Brain microvascular endothelial cell (primary cell): Measurements from ENCODE around the gene OR2L2.
"Not testable (repeated sequence)": the region's sequence is repeated elsewhere in the genome, so short reads cannot be mapped to it uniquely, and the experiment has no call there.

ENCODE experiments used
- DNase-seq: peaks from one replicate; pipeline ENCODE4 v3.0.0-alpha.2; 2020
- H3K27ac ChIP-seq: fragments of 250-450 bp; sonication (Bioruptor Pico); 2 replicates; pipeline ENCODE4 v1.5.1; 2020; ENCODE audit warnings: mild to moderate bottlenecking, moderate library complexity
- H3K27me3 ChIP-seq: fragments of 250-450 bp; sonication (Bioruptor Pico); replicated peaks from 2 replicates; pipeline ENCODE4 v1.5.1; 2020; ENCODE audit warnings: mild to moderate bottlenecking
- H3K36me3 ChIP-seq: fragments of 250-450 bp; sonication (Bioruptor Pico); replicated peaks from 2 replicates; pipeline ENCODE4 v1.5.1; 2020; ENCODE audit warnings: mild to moderate bottlenecking
- H3K4me3 ChIP-seq: 2 replicates; pipeline ENCODE4 v1.5.1; 2011; ENCODE audit warnings: low read depth, mild to moderate bottlenecking, control low read depth, low read length, moderate library complexity
- in situ Hi-C: cut with HindIII; loops from 2 replicates; pipeline ENCODE4 v1.10.0; 2017; ENCODE audit warnings: low sequenced_read_pairs, low pct_ligation_motif_present
- TF ChIP-seq, protein P1 (sequence below): IDR thresholded peaks from 2 replicates; pipeline ENCODE4 v1.5.1; 2011; ENCODE audit warnings: low read depth, mild to moderate bottlenecking, moderate library complexity, low read length, control low read depth, inconsistent platforms; ENCODE audit errors: missing control alignments

Gene OR2L2

DNA sequence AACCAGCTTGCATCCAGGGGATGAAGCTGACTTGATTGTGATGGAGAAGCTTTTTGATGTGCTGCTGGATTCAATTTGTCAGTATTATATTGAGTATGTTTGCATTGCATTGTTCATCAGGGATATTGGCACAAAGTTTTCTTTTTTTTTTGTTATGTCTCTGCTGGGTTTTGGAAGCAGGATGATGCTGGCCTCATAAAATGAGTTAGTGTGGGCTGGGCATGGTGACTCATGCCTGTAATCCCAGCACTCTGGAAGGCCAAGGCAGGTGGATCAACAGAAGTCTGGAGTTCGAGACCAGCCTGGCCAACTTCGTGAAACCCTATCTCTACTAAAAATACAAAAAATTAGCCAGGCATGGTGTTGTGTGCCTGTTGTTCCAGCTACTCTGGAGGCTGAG is 25.4 kb downstream of the OR2L2 start:
- H3K27ac ChIP-seq = no peak overlapping the region
- DNase-seq = no peak
- no peak overlapping the region for H3K4me3 ChIP-seq
- TF ChIP-seq, protein P1, sequence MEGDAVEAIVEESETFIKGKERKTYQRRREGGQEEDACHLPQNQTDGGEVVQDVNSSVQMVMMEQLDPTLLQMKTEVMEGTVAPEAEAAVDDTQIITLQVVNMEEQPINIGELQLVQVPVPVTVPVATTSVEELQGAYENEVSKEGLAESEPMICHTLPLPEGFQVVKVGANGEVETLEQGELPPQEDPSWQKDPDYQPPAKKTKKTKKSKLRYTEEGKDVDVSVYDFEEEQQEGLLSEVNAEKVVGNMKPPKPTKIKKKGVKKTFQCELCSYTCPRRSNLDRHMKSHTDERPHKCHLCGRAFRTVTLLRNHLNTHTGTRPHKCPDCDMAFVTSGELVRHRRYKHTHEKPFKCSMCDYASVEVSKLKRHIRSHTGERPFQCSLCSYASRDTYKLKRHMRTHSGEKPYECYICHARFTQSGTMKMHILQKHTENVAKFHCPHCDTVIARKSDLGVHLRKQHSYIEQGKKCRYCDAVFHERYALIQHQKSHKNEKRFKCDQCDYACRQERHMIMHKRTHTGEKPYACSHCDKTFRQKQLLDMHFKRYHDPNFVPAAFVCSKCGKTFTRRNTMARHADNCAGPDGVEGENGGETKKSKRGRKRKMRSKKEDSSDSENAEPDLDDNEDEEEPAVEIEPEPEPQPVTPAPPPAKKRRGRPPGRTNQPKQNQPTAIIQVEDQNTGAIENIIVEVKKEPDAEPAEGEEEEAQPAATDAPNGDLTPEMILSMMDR = no peak
- H3K36me3 ChIP-seq = no peaks in the 10 kb centered on the region
- in situ Hi-C loops = no loop called here
- H3K27me3 ChIP-seq = no peaks in the 10 kb centered on the region

DNA sequence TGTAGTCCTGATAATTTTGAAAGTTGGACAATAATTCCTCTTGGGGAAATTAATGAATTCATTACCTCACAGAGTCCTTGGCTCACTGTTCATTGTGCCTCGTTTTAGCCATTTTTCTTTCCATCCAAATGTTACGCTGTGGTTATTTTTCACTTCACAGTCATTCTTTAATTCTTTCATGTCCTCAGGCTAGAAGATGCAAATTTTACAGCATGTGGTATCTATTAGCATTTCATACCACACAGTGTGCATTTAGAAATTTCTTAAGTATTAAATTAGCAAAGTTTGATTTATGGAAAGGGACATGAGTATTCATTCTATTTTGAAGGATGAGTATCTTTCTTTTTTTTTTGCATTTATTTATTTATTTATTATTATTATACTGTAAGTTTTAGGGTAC is 35.2 kb downstream of the OR2L2 start:
- in situ Hi-C loops = no loop called here
- TF ChIP-seq, protein P1 = no peak
- Histone ChIP-seq H3K4me3 (no peak overlapping the region), H3K27ac (no peak overlapping the region), H3K27me3 (no peaks in the 10 kb centered on the region), H3K36me3 (no peaks in the 10 kb centered on the region)
- DNase-seq = no peak

DNA sequence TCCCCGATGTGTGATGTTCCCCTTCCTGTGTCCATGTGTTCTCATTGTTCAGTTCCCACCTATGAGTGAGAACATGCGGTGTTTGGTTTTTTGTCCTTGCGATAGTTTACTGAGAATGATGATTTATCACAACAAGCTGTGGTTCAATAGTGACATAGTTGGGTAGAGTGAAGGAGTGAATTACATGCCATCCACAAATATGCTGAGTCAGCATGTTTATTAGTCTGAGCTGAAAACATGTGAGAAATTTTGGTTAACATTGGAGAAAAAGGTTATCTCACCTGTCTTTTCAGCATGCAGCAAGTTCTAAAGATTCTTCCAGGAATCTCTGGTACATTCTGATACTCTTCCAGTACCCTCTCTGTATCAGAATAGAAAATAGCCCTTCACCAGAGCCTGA is 35.7 kb downstream of the OR2L2 start:
- no peak for DNase-seq
- H3K36me3 ChIP-seq = no peaks in the 10 kb centered on the region
- H3K4me3 ChIP-seq = no peak overlapping the region
- TF ChIP-seq, protein P1 = no peak
- in situ Hi-C loops = no loop called here
- H3K27me3 ChIP-seq = no peaks in the 10 kb centered on the region
- H3K27ac ChIP-seq = no peak overlapping the region

DNA sequence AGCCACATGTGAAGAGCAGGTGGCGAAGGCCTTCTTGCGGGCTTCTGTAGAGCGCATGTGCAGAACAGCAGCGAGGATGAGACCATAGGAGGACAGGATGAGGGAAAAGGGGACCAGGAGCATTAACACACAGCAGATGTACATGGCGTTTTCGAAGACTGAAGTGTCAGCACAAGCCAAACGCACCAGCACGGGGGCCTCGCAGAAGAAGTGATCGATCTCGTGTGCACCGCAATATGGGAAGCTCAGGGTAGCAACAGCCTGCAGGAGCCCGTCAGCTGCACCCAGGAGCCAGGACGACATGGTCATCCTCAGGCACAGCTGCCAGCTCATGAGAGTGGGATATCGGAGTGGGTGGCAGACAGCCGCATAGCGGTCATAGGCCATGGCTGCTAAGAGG is 54.0 kb downstream of the OR2L2 start:
- H3K27me3 ChIP-seq, DNase-seq, H3K36me3 ChIP-seq, in situ Hi-C loops, H3K27ac ChIP-seq, H3K4me3 ChIP-seq: not testable (repeated sequence)
